HCT116 (cell line): ENCODE results near the gene ZBTB7C. TPM values are rescaled to one million over a fixed set of nuclear protein-coding genes. Genes with fewer than 3 reads are reported as not detected.

Experiments
- ATAC-seq: fragments of 200-7000 bp; cut with Tn5 transposase; 2 replicates; pipeline ENCODE4 v1.9.1; 2020; ENCODE audit warnings: mild to moderate bottlenecking, moderate library complexity
- BruUV-seq: library from RNA; stranded (reverse); fragments of 400-500 nt; replicated peaks from 2 replicates; lab custom pipeline; 2021; lab: Mats Ljungman, UMichigan
- CTCF ChIA-PET: fragments of 300-600 bp; sonication (Branson Sonifier 250); formaldehyde crosslinking; loops from one replicate; lab custom pipeline; 2021; ENCODE audit warnings: antibody characterized with exemption; lab: Charles Lee
- POLR2A ChIA-PET: fragments of 300-600, 350-600 bp; sonication (Branson Sonifier 250); formaldehyde crosslinking; loops from one replicate; lab custom pipeline; 2021; ENCODE audit warnings: antibody characterized with exemption; lab: Charles Lee
- RAD21 ChIA-PET, 2 experiments: fragments of 300-600 bp; sonication (Branson Sonifier 250); formaldehyde crosslinking; loops; one replicate each; lab custom pipeline; 2023; ENCODE audit warnings: low total read pairs in 2 of 2; ENCODE audit not compliant: uncharacterized antibody in 2 of 2, unreplicated experiment in 2 of 2, low non-redundant PET in 1 of 2; lab: Charles Lee
- DNase-seq: peaks from one replicate; pipeline ENCODE4 v3.0.0-alpha.2; 2010; ENCODE audit warnings: low read depth, low spot score
- H2AFZ ChIP-seq: fragments of 200-600 bp; shearing (Covaris generic), sonication (generic); 2 replicates; pipeline ENCODE4 v1.6.1; 2017; ENCODE audit warnings: low read depth, mixed run types, mixed read lengths, antibody characterized with exemption, low read length; ENCODE audit not compliant: poor library complexity, severe bottlenecking
- H3K27ac ChIP-seq: 2 replicates; pipeline ENCODE4 v1.5.1; 2012; ENCODE audit warnings: low read depth, low read length
- H3K27me3 ChIP-seq: fragments of 200-600 bp; sonication (generic); 2 replicates; pipeline ENCODE4 v1.6.1; 2016; ENCODE audit warnings: mixed run types, low read length, mixed read lengths; ENCODE audit not compliant: insufficient read depth
- H3K36me3 ChIP-seq, 2 experiments: fragments of 200-500 bp in 1 of 2; fragments of 200-600 bp in 1 of 2; sonication (Bioruptor generic) in 1 of 2; sonication (generic) in 1 of 2; 2 replicates each; pipeline versions ENCODE4 v1.5.1 to v1.6.1; 2014 to 2016; ENCODE audit warnings: low read length in 2 of 2, inconsistent platforms in 1 of 2, mixed read lengths in 1 of 2, mixed run types in 1 of 2; ENCODE audit not compliant: insufficient read depth in 2 of 2, control insufficient read depth in 1 of 2
- H3K4me1 ChIP-seq, 2 experiments: fragments of 200-600 bp in 1 of 2; sonication (generic) in 1 of 2; 2 replicates each; pipeline versions ENCODE4 v1.5.1 to v1.6.1; 2012 to 2017; ENCODE audit warnings: low read length in 2 of 2, inconsistent platforms in 1 of 2, mild to moderate bottlenecking in 1 of 2, mixed read lengths in 1 of 2, mixed run types in 1 of 2, moderate library complexity in 1 of 2; ENCODE audit not compliant: insufficient read depth in 2 of 2, control insufficient read depth in 1 of 2
- H3K4me2 ChIP-seq: fragments of 200-600 bp; sonication (generic); 2 replicates; pipeline ENCODE4 v1.6.1; 2017; ENCODE audit warnings: mixed run types, low read length, mixed read lengths
- H3K4me3 ChIP-seq, 2 experiments: fragments of 200-600 bp in 1 of 2; sonication (generic) in 1 of 2; replicated peaks in 1 of 2; 2 replicates each; pipeline ENCODE4 v1.5.1; 2011 to 2016; ENCODE audit warnings: low read length in 2 of 2, control low read depth in 1 of 2, low read depth in 1 of 2, mild to moderate bottlenecking in 1 of 2, mixed read lengths in 1 of 2, mixed run types in 1 of 2
- H3K79me2 ChIP-seq: fragments of 200-600 bp; sonication (generic); 2 replicates; pipeline ENCODE4 v1.6.1; 2017; ENCODE audit warnings: mild to moderate bottlenecking, mixed run types, low read length, moderate library complexity, mixed read lengths; ENCODE audit not compliant: insufficient read depth
- H3K9ac ChIP-seq: fragments of 200-600 bp; sonication (generic); 2 replicates; pipeline ENCODE4 v1.6.1; 2016; ENCODE audit warnings: low read length, mixed read lengths
- H3K9me2 ChIP-seq: fragments of 200-600 bp; sonication (generic), shearing (Covaris generic); 2 replicates; pipeline ENCODE4 v1.6.1; 2017; ENCODE audit warnings: mixed run types, mild to moderate bottlenecking, moderate library complexity; ENCODE audit not compliant: insufficient read depth
- H3K9me3 ChIP-seq, 2 experiments: fragments of 200-500 bp in 1 of 2; fragments of 200-600 bp in 1 of 2; sonication (Bioruptor generic) in 1 of 2; sonication (generic) in 1 of 2; 2 replicates each; pipeline ENCODE4 v1.6.1; 2014 to 2017; ENCODE audit warnings: low read length in 2 of 2, mixed read lengths in 2 of 2, inconsistent platforms in 1 of 2, low read depth in 1 of 2, mild to moderate bottlenecking in 1 of 2, mixed run types in 1 of 2, moderate library complexity in 1 of 2; ENCODE audit not compliant: control insufficient read depth in 1 of 2, insufficient read depth in 1 of 2
- H4K20me1 ChIP-seq: fragments of 200-600 bp; sonication (generic), shearing (Covaris generic); 2 replicates; pipeline ENCODE4 v1.6.1; 2017; ENCODE audit warnings: mixed run types, mild to moderate bottlenecking, moderate library complexity; ENCODE audit not compliant: insufficient read depth
- CEBPB ChIP-seq: IDR thresholded peaks from 2 replicates; pipeline ENCODE4 v1.6.1; 2012; ENCODE audit warnings: low read depth
- ELF1 ChIP-seq: IDR thresholded peaks from 2 replicates; pipeline ENCODE4 v1.6.1; 2012; ENCODE audit warnings: low read depth, borderline replicate concordance
- EZH2 ChIP-seq: fragments of 200-600 bp; sonication (generic); IDR thresholded peaks from 2 replicates; pipeline ENCODE4 v1.6.1; 2017; ENCODE audit warnings: antibody characterized with exemption, mixed run types
- EZH2phosphoT487 ChIP-seq: fragments of 200-600 bp; IDR thresholded peaks from 2 replicates; pipeline ENCODE4 v1.6.1; 2018; ENCODE audit warnings: antibody characterized with exemption, borderline replicate concordance
- FOSL1 ChIP-seq: IDR thresholded peaks from 2 replicates; pipeline ENCODE4 v1.6.1; 2012; ENCODE audit warnings: low read depth
- JUND ChIP-seq: IDR thresholded peaks from 2 replicates; pipeline ENCODE4 v1.6.1; 2012
- POLR2A ChIP-seq: IDR thresholded peaks from 2 replicates; pipeline ENCODE4 v1.7.0; 2011; ENCODE audit warnings: borderline replicate concordance; ENCODE audit not compliant: insufficient read depth, insufficient read length; ENCODE audit errors: extremely low read depth
- POLR2AphosphoS5 ChIP-seq: IDR thresholded peaks from 2 replicates; pipeline ENCODE4 v1.6.1; 2011; ENCODE audit warnings: mild to moderate bottlenecking, low read depth, low read length, moderate library complexity
- REST ChIP-seq: IDR thresholded peaks from 2 replicates; pipeline ENCODE4 v1.6.1; 2012; ENCODE audit warnings: low read depth
- SIN3A ChIP-seq: IDR thresholded peaks from 2 replicates; pipeline ENCODE4 v1.6.1; 2012; ENCODE audit warnings: low read depth
- SP1 ChIP-seq: IDR thresholded peaks from 2 replicates; pipeline ENCODE4 v1.6.1; 2012; ENCODE audit warnings: low read depth
- SRF ChIP-seq: IDR thresholded peaks from 2 replicates; pipeline ENCODE4 v1.6.1; 2012; ENCODE audit warnings: low read depth
- TCF7L2 ChIP-seq: IDR thresholded peaks from 2 replicates; pipeline ENCODE4 v1.7.0; 2011; ENCODE audit warnings: borderline replicate concordance, inconsistent platforms; ENCODE audit not compliant: insufficient read depth, insufficient read length; ENCODE audit errors: extremely low read depth
- YY1 ChIP-seq: IDR thresholded peaks from 2 replicates; pipeline ENCODE4 v1.6.1; 2011; ENCODE audit warnings: low read length, low read depth, moderate library complexity, mild to moderate bottlenecking; ENCODE audit not compliant: insufficient replicate concordance; ENCODE audit errors: extremely low read depth
- ZFX ChIP-seq: fragments of 450-650 bp; IDR thresholded peaks from 2 replicates; pipeline ENCODE4 v1.6.1; 2017
- ZNF274 ChIP-seq: fragments of 200-500 bp; sonication (Bioruptor generic); IDR thresholded peaks from 2 replicates; pipeline ENCODE4 v1.6.1; 2014; ENCODE audit warnings: mild to moderate bottlenecking, low read depth, low read length, inconsistent platforms
- intact Hi-C: fragments of 100-400 bp; cut with micrococcal nuclease; formaldehyde crosslinking; loops from 2 replicates; pipeline ENCODE4 v1.10.0; 2022
- total RNA-seq: library from RNA; stranded (reverse); gene quantifications from one replicate; pipeline ENCODE4 v1.2.1, GENCODE V29; 2021; ENCODE audit not compliant: unreplicated experiment

Gene ZBTB7C
- total RNA-seq, 1 experiment from 2014 or later: 0.37 TPM

- no peaks in the 10 kb centered on the region for H4K20me1 ChIP-seq
- intact Hi-C loops: no loop called here
- H3K9me2 ChIP-seq: no peaks in the 10 kb centered on the region
- H3K4me3 ChIP-seq: no peak overlapping the region
- ChIA-PET CTCF (interaction anchor here (0.5 kb wide), 1 partner anchor 534 kb away, joined by 3 read pairs; no protein-coding TSS in a partner anchor), RAD21 (no interaction called here), POLR2A (no interaction called here)
- no peaks in the 10 kb centered on the region for H3K4me1 ChIP-seq
- DNase-seq: no peak
- no TSS peak for BruUV-seq
- H2AFZ ChIP-seq: no peak overlapping the region
- H3K9me3 ChIP-seq: no peaks in the 10 kb centered on the region
- H3K27me3 ChIP-seq: peaks cover 11% of the 10 kb centered on the region
- H3K27ac ChIP-seq: no peak overlapping the region
- H3K36me3 ChIP-seq: no peaks in the 10 kb centered on the region
- no peak overlapping the region for H3K9ac ChIP-seq
- TF ChIP-seq ZNF274 (no peak), ELF1 (no peak), YY1 (no peak), POLR2AphosphoS5 (no peak), POLR2A (no peak), EZH2phosphoT487 (no peak)
- ATAC-seq: no peak
- no peaks in the 10 kb centered on the region for H3K79me2 ChIP-seq
- no peak overlapping the region for H3K4me2 ChIP-seq
Observed at GRCh38 chr18:48060346-48060745, 348.8 kb downstream of the ZBTB7C start.

GRCh38 chr18:48059455-48060010 is 349.6 kb downstream of the ZBTB7C start:
- ChIA-PET POLR2A (no interaction called here), RAD21 (no interaction called here), CTCF (no interaction called here)
- no TSS peak for BruUV-seq
- H3K9ac ChIP-seq: no peak overlapping the region
- H3K27ac ChIP-seq: no peak overlapping the region
- no peaks in the 10 kb centered on the region for H3K9me2 ChIP-seq
- no peak overlapping the region for H2AFZ ChIP-seq
- ATAC-seq (no peak), DNase-seq (no peak)
- H3K9me3 ChIP-seq: no peaks in the 10 kb centered on the region
- H3K4me1 ChIP-seq: no peaks in the 10 kb centered on the region
- H4K20me1 ChIP-seq: no peaks in the 10 kb centered on the region
- peaks cover 14% of the 10 kb centered on the region for H3K27me3 ChIP-seq
- intact Hi-C loops: no loop called here
- no peak overlapping the region for H3K4me2 ChIP-seq
- no peaks in the 10 kb centered on the region for H3K36me3 ChIP-seq
- H3K79me2 ChIP-seq: no peaks in the 10 kb centered on the region
- no peak overlapping the region for H3K4me3 ChIP-seq
- no peak for TF ChIP-seq SRF
- TF ChIP-seq JUND: no peak
- no peak for TF ChIP-seq TCF7L2
- TF ChIP-seq ELF1: no peak
- no peak for TF ChIP-seq ZFX
- TF ChIP-seq EZH2: no peak
- no peak for TF ChIP-seq YY1
- no peak for TF ChIP-seq ZNF274
- TF ChIP-seq SP1: no peak
- TF ChIP-seq CEBPB: no peak
- no peak for TF ChIP-seq EZH2phosphoT487
- no peak for TF ChIP-seq SIN3A
- TF ChIP-seq FOSL1: no peak
- TF ChIP-seq REST: no peak
- TF ChIP-seq POLR2A: no peak
